Neural crest cell (in vitro differentiated cells): ENCODE measurements around the gene ATF2. TPM values are rescaled to one million over a fixed set of nuclear protein-coding genes. Genes with fewer than 3 reads are reported as not detected.
A peak's percentile ranks its signal among the peaks of the same experiment; 100 is the strongest.

Experiments used
- DNase-seq: peaks from one replicate; pipeline ENCODE4 v3.0.0; 2021; ENCODE audit warnings: low read depth, mixed read lengths, low spot score
- H3K27ac Mint-ChIP-seq: one replicate; pipeline ENCODE4 v1.8.0; 2021; ENCODE audit warnings: mild to moderate bottlenecking, mixed read lengths; ENCODE audit not compliant: unreplicated experiment
- H3K27me3 Mint-ChIP-seq: 2 replicates; pipeline ENCODE4 v1.8.0; 2021; ENCODE audit warnings: low read depth, mild to moderate bottlenecking, mixed read lengths
- H3K36me3 Mint-ChIP-seq: 2 replicates; pipeline ENCODE4 v1.8.0; 2021; ENCODE audit warnings: low read depth, mild to moderate bottlenecking, mixed read lengths
- H3K4me1 Mint-ChIP-seq: 2 replicates; pipeline ENCODE4 v1.8.0; 2021; ENCODE audit warnings: mixed read lengths
- H3K4me3 Mint-ChIP-seq: one replicate; pipeline ENCODE4 v1.8.0; 2021; ENCODE audit warnings: mild to moderate bottlenecking, mixed read lengths
- H3K9me3 Mint-ChIP-seq: 2 replicates; pipeline ENCODE4 v1.8.0; 2021; ENCODE audit warnings: mixed read lengths
- total RNA-seq: library from RNA; stranded (reverse); gene quantifications from 2 replicates; pipeline ENCODE4 v1.2.1, GENCODE V29; 2021
- TF ChIP-seq, protein P1 (sequence below): fragments of 200-600 bp; sonication (generic); conservative IDR thresholded peaks from 2 replicates; pipeline ENCODE4 v1.5.0; 2021; ENCODE audit warnings: antibody characterized with exemption, mild to moderate bottlenecking

Gene ATF2
- total RNA-seq, 1 donor from 2014 or later = 78.8 TPM

DNA sequence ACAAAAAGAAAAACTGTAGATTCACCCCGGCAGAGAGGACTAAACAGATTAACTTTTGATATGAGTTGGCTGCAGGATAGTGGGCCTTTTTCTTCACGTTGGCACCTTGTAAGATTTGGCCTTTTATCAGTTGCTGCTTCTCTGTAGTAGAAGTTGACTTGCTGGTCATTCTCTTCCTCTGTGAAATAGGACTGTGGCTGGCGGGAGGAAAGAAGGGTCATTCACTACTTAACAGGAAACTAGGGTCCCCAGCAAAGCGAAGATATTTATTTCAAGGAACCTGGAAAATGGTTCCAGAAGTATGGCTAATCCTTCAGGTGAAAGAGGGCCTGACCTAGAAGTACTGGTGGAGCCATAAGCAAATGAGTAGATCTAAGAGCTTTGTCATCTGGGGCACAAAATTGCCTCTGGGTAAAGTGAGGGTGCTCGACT, 13.9 kb upstream of the ATF2 start:
- peak overlapping the region; percentile 93 for H3K4me3 Mint-ChIP-seq
- peaks cover 3% of the 10 kb centered on the region for H3K27me3 Mint-ChIP-seq
- H3K27ac Mint-ChIP-seq = no peak overlapping the region
- TF ChIP-seq, protein P1, sequence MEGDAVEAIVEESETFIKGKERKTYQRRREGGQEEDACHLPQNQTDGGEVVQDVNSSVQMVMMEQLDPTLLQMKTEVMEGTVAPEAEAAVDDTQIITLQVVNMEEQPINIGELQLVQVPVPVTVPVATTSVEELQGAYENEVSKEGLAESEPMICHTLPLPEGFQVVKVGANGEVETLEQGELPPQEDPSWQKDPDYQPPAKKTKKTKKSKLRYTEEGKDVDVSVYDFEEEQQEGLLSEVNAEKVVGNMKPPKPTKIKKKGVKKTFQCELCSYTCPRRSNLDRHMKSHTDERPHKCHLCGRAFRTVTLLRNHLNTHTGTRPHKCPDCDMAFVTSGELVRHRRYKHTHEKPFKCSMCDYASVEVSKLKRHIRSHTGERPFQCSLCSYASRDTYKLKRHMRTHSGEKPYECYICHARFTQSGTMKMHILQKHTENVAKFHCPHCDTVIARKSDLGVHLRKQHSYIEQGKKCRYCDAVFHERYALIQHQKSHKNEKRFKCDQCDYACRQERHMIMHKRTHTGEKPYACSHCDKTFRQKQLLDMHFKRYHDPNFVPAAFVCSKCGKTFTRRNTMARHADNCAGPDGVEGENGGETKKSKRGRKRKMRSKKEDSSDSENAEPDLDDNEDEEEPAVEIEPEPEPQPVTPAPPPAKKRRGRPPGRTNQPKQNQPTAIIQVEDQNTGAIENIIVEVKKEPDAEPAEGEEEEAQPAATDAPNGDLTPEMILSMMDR = no peak
- H3K36me3 Mint-ChIP-seq = peaks cover 4% of the 10 kb centered on the region
- peaks cover 6% of the 10 kb centered on the region for H3K9me3 Mint-ChIP-seq
- H3K4me1 Mint-ChIP-seq = peaks cover 16% of the 10 kb centered on the region
- DNase-seq = no peak

DNA sequence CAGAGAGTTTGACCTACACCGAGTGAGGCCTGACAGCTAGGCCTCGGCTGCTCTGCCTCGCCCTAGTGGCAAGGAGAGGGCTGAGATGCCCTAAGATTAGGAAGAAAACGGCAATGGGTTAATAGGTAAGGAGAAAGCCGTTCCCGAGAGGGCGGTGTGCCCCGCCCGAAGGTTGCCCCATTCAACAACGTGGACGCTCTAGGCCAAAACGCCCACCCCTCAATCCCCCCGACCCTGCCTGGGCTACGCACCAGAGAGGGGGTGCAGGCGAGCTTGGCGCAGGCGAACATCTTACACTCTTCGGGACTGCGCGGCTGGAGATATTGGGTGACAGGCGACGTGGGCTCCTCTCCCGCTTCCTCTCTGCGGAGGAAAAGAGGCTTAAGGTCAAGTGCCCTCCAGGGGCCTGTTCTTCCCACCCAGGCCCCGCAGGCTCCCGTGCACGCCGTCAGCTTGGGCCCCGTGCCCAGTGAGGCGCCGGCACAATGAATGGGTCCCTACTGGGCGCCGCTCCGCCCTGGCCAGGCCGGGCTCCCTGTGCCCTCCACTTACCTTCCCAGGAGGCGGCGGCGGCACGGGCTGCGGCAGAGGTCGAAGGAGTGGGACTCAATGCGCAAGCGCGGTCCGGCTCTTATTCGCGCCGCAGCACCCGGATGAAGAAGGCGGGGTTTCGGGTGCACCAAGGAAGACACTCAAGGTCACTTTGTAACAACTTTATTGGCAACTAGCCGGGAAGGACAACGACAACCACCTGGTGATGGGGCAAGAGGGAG, 13.3 kb upstream of the ATF2 start, which contains the start of gene ATP5MC3:
Gene ATP5MC3 (minus strand): TSS at position 607 of the 773 bp plus-strand sequence. CDS start 317 bp downstream, at position 290.
- Mint-ChIP-seq H3K36me3 (peaks cover 4% of the 10 kb centered on the region), H3K27me3 (no peaks in the 10 kb centered on the region), H3K4me3 (peak within 1 kb of the TSS; percentile 93), H3K4me1 (peaks cover 16% of the 10 kb centered on the region), H3K9me3 (peaks cover 6% of the 10 kb centered on the region), H3K27ac (peak within 1 kb of the TSS; percentile 88)
- DNase-seq = peak; percentile 88
- TF ChIP-seq, protein P1 = peak; percentile 36

DNA sequence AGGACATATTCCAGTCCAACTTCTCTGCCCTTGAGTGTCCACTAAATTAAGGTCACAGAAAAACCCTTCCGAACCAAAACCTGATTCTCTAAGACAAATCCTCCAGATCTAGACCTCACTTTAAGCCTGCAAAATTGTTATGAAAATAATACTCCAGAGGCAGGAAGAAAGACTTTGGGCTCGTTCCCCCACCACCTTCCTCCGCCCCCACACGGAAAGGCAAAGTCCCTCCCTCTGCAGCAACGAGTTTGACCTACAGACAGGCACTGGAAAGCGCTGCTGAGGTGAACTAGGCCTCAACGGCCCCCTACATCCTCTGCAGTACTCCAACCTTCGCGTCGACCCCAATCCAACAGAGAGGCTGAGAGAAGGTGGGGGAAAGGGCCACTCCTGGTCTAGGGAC, 12.7 kb upstream of the ATF2 start:
- peak overlapping the region; percentile 88 for H3K27ac Mint-ChIP-seq
- DNase-seq = peak; percentile 14
- TF ChIP-seq, protein P1 = no peak
- peak overlapping the region; percentile 93 for H3K4me3 Mint-ChIP-seq
- H3K4me1 Mint-ChIP-seq = peaks cover 16% of the 10 kb centered on the region
- no peaks in the 10 kb centered on the region for H3K27me3 Mint-ChIP-seq
- peaks cover 6% of the 10 kb centered on the region for H3K9me3 Mint-ChIP-seq
- peaks cover 4% of the 10 kb centered on the region for H3K36me3 Mint-ChIP-seq

DNA sequence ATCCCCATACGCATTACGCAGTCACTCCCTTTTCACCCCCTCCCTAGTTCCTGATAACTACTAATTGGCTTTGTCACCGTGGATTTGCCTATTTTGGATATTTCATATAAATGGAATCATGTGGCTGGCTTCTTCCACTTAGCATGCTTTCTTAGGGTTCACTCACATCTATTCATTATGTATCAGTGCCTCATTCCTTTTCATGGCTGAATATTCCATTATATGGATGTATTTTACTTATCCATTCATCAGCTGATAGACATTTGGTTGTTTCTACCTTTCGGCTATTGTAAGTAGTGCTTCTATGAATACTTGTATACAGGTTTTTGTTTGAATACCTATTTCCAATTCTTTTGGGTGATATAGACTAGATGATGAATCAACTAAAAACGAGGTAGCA, 8.6 kb upstream of the ATF2 start:
- Mint-ChIP-seq H3K27ac (no peak overlapping the region), H3K27me3 (no peaks in the 10 kb centered on the region), H3K36me3 (peaks cover 10% of the 10 kb centered on the region), H3K9me3 (peaks cover 1% of the 10 kb centered on the region), H3K4me1 (peaks cover 12% of the 10 kb centered on the region), H3K4me3 (no peak overlapping the region)
- DNase-seq = no peak
- TF ChIP-seq, protein P1 = no peak

DNA sequence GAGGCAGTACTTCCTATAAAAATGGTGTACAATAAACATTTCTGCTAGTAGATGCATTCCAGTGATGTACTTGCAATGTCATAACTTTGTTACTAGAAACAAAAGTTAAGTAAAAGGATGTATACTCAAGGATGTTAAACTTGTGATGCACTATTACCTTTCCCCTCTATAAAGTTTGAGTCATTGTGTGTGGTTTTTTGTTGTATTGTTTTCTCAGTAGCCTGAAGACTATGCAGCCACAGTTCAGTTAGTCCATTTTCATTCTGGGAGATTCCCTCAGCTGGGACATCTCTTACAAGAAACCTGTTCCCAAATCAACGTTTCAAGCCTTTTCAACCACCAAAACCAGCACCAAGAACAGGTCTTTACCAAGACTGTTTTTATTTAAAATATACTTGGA, 7.9 kb upstream of the ATF2 start:
- Mint-ChIP-seq H3K36me3 (peaks cover 9% of the 10 kb centered on the region), H3K4me1 (peaks cover 8% of the 10 kb centered on the region), H3K27me3 (no peaks in the 10 kb centered on the region), H3K4me3 (no peak overlapping the region), H3K9me3 (no peaks in the 10 kb centered on the region), H3K27ac (no peak overlapping the region)
- TF ChIP-seq, protein P1 = no peak
- no peak for DNase-seq
